ENCODE measurements around the gene TLR4. TPM values are rescaled to one million over a fixed set of nuclear protein-coding genes. Genes with fewer than 3 reads are reported as not detected.

Gene TLR4
- total and polyA plus RNA-seq, 10 of the 15 experiments (the other 5 are each of a cell fraction or from before 2014, with no cell fraction given) = 0.03 to 0.50 (median 0.16) TPM

GRCh38 chr9:117744856-117745389, 40.7 kb downstream of the TLR4 start:
- ChIA-PET POLR2A (no interaction called here), SMC1A (ENCODE audit: uncharacterized antibody, unreplicated experiment) (no interaction called here), RAD21 (ENCODE audit: unreplicated experiment) (no interaction called here), CTCF (no interaction called here)
- ATAC-seq (peak; percentile 81), FAIRE-seq (no peak), DNase-seq (ENCODE audit: low read depth, low spot score) (no peak)
- H3K36me3 ChIP-seq (ENCODE audit: control insufficient read depth in 2 of 2, insufficient read depth in 2 of 2, low read length in 1 of 2) = no peaks in the 10 kb centered on the region
- in situ Hi-C loops (cut with MboI) = no loop called here
- intact Hi-C loops (cut with micrococcal nuclease; ENCODE audit: unreplicated experiment) = no loop called here
- BruUV-seq (replicated peaks) = no TSS peak
- no peak overlapping the region for H3K4me2 ChIP-seq (ENCODE audit: control insufficient read depth, insufficient read depth)
- H3K27ac ChIP-seq (ENCODE audit: control insufficient read depth, insufficient read depth) = no peak overlapping the region
- H3K4me1 ChIP-seq (ENCODE audit: control insufficient read depth, insufficient read depth, low read length) = no peaks in the 10 kb centered on the region
- whole genome bisulfite sequencing (ENCODE audit: insufficient coverage, insufficient replicate concordance, low lambda C conversion rate, missing lambda C conversion rate) = 32% methylated on average over 40 of the region's 46 CpGs
- H3K79me2 ChIP-seq (ENCODE audit: control insufficient read depth, insufficient read depth, low read length) = no peaks in the 10 kb centered on the region
- H3K9ac ChIP-seq (ENCODE audit: control insufficient read depth, insufficient read depth, low read length) = no peak overlapping the region
- peaks cover 0 to 9% of the 10 kb centered on the region in 2 experiments; a peak in 2 of 4 replicates for H3K27me3 ChIP-seq (replicated peaks in 1 of 2; ENCODE audit: control insufficient read depth in 2 of 2, insufficient read depth in 2 of 2, low read length in 1 of 2)
- H3K9me3 ChIP-seq (replicated peaks; ENCODE audit: control insufficient read depth, insufficient read depth, low read length) = no peaks in the 10 kb centered on the region
- TF ChIP-seq HDAC2 (IDR thresholded peaks at IDR 0.05) (no peak), CHD4 (IDR thresholded peaks at IDR 0.05) (no peak), MEF2A (IDR thresholded peaks at IDR 0.05; ENCODE audit: insufficient read depth, low read depth, low read length) (no peak), POLR2A (IDR thresholded peaks at IDR 0.05; ENCODE audit: low read depth, low read length) (no peak), MEF2B (IDR thresholded peaks at IDR 0.05; ENCODE audit: partially characterized antibody, poor library complexity, severe bottlenecking) (no peak), FOXK2 (IDR thresholded peaks at IDR 0.05) (no peak)
- TF ChIP-seq, protein P1, sequence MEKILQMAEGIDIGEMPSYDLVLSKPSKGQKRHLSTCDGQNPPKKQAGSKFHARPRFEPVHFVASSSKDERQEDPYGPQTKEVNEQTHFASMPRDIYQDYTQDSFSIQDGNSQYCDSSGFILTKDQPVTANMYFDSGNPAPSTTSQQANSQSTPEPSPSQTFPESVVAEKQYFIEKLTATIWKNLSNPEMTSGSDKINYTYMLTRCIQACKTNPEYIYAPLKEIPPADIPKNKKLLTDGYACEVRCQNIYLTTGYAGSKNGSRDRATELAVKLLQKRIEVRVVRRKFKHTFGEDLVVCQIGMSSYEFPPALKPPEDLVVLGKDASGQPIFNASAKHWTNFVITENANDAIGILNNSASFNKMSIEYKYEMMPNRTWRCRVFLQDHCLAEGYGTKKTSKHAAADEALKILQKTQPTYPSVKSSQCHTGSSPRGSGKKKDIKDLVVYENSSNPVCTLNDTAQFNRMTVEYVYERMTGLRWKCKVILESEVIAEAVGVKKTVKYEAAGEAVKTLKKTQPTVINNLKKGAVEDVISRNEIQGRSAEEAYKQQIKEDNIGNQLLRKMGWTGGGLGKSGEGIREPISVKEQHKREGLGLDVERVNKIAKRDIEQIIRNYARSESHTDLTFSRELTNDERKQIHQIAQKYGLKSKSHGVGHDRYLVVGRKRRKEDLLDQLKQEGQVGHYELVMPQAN (conservative IDR thresholded peaks at IDR 0.05) = no peak
- TF ChIP-seq, protein P2, sequence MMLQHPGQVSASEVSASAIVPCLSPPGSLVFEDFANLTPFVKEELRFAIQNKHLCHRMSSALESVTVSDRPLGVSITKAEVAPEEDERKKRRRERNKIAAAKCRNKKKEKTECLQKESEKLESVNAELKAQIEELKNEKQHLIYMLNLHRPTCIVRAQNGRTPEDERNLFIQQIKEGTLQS (IDR thresholded peaks at IDR 0.05; ENCODE audit: borderline replicate concordance, extremely low read depth, low read depth, low read length) = no peak
- TF ChIP-seq, protein P3, sequence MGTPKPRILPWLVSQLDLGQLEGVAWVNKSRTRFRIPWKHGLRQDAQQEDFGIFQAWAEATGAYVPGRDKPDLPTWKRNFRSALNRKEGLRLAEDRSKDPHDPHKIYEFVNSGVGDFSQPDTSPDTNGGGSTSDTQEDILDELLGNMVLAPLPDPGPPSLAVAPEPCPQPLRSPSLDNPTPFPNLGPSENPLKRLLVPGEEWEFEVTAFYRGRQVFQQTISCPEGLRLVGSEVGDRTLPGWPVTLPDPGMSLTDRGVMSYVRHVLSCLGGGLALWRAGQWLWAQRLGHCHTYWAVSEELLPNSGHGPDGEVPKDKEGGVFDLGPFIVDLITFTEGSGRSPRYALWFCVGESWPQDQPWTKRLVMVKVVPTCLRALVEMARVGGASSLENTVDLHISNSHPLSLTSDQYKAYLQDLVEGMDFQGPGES (IDR thresholded peaks at IDR 0.05) = no peak
- H3K4me3 ChIP-seq = no peak overlapping the region
- H4K20me1 ChIP-seq (ENCODE audit: control insufficient read depth, insufficient read depth) = no peaks in the 10 kb centered on the region
- H2AFZ ChIP-seq (ENCODE audit: control insufficient read depth, low read depth, low read length) = no peak overlapping the region

Measured in GM12878 (cell line).